Mesenchymal stem cell (in vitro differentiated cells and primary cell): Measurements from ENCODE around the gene TMEM233.

Experiments
- DNase-seq: peaks from one replicate; pipeline ENCODE4 v3.0.0-alpha.2; 2013
- H2AFZ ChIP-seq: one replicate; pipeline ENCODE4 v1.6.1; 2013; ENCODE audit warnings: low read depth, mild to moderate bottlenecking, control low read depth, inconsistent platforms, low read length, moderate library complexity
- H2AK5ac ChIP-seq: 2 replicates; pipeline ENCODE4 v1.6.1; 2013; ENCODE audit warnings: low read length, moderate library complexity, mild to moderate bottlenecking, inconsistent platforms; ENCODE audit not compliant: severe bottlenecking
- H2BK120ac ChIP-seq: one replicate; pipeline ENCODE4 v1.6.1; 2013; ENCODE audit warnings: low read depth, mild to moderate bottlenecking, inconsistent platforms, low read length, moderate library complexity
- H2BK12ac ChIP-seq, 2 experiments: one replicate each; pipeline ENCODE4 v1.6.1; 2013; ENCODE audit warnings: inconsistent platforms in 2 of 2, low read length in 2 of 2, mild to moderate bottlenecking in 2 of 2, moderate library complexity in 2 of 2, control low read depth in 1 of 2
- H2BK15ac ChIP-seq: one replicate; pipeline ENCODE4 v1.6.1; 2013; ENCODE audit warnings: mild to moderate bottlenecking, low read depth, inconsistent platforms; ENCODE audit not compliant: poor library complexity, severe bottlenecking
- H2BK5ac ChIP-seq: 2 replicates; pipeline ENCODE4 v1.6.1; 2013; ENCODE audit warnings: low read depth, mild to moderate bottlenecking, low read length, control low read depth, inconsistent platforms; ENCODE audit not compliant: poor library complexity, severe bottlenecking
- H3K14ac ChIP-seq, 2 experiments: one replicate each; pipeline ENCODE4 v1.6.1; 2013; ENCODE audit warnings: inconsistent platforms in 2 of 2, low read length in 2 of 2, control low read depth in 1 of 2, mild to moderate bottlenecking in 1 of 2, moderate library complexity in 1 of 2
- H3K18ac ChIP-seq, 2 experiments: one replicate each; pipeline ENCODE4 v1.6.1; 2013; ENCODE audit warnings: inconsistent platforms in 2 of 2, low read length in 2 of 2, control low read depth in 1 of 2, low read depth in 1 of 2, mild to moderate bottlenecking in 1 of 2
- H3K23ac ChIP-seq, 2 experiments: one replicate each; pipeline ENCODE4 v1.6.1; 2013; ENCODE audit warnings: inconsistent platforms in 2 of 2, low read length in 2 of 2, mild to moderate bottlenecking in 2 of 2, moderate library complexity in 2 of 2, control low read depth in 1 of 2
- H3K27ac ChIP-seq: 2 replicates; pipeline ENCODE4 v1.5.1; 2013; ENCODE audit warnings: mild to moderate bottlenecking, moderate library complexity, low read length, control low read depth, inconsistent platforms; ENCODE audit not compliant: poor library complexity, severe bottlenecking
- H3K27me3 ChIP-seq, 2 experiments: 2 replicates each; pipeline versions ENCODE4 v1.6.1 to v1.7.0; 2013; ENCODE audit warnings: low read length in 2 of 2, mild to moderate bottlenecking in 2 of 2, moderate library complexity in 2 of 2, control low read depth in 1 of 2, inconsistent platforms in 1 of 2; ENCODE audit not compliant: control insufficient read depth in 1 of 2, insufficient read depth in 1 of 2
- H3K36me3 ChIP-seq, 2 experiments: 2 replicates each; pipeline versions ENCODE4 v1.6.1 to v1.7.0; 2013; ENCODE audit warnings: low read length in 2 of 2, control low read depth in 1 of 2, inconsistent platforms in 1 of 2, low read depth in 1 of 2, mild to moderate bottlenecking in 1 of 2; ENCODE audit not compliant: insufficient read depth in 2 of 2, control insufficient read depth in 1 of 2
- H3K4ac ChIP-seq, 2 experiments: one replicate each; pipeline ENCODE4 v1.6.1; 2013; ENCODE audit warnings: inconsistent platforms in 2 of 2, low read length in 2 of 2, mild to moderate bottlenecking in 2 of 2, moderate library complexity in 2 of 2, control low read depth in 1 of 2, low read depth in 1 of 2
- H3K4me1 ChIP-seq: 2 replicates; pipeline ENCODE4 v1.6.1; 2013; ENCODE audit warnings: low read depth, low read length, control low read depth; ENCODE audit not compliant: control insufficient read depth, insufficient read depth
- H3K4me2 ChIP-seq: 2 replicates; pipeline ENCODE4 v1.6.1; 2013; ENCODE audit warnings: low read length, mild to moderate bottlenecking, inconsistent platforms; ENCODE audit not compliant: poor library complexity, severe bottlenecking
- H3K4me3 ChIP-seq, 2 experiments: 2 replicates each; pipeline versions ENCODE4 v1.5.1 to v1.7.0; 2013; ENCODE audit warnings: low read length in 2 of 2, mild to moderate bottlenecking in 2 of 2, control low read depth in 1 of 2, low read depth in 1 of 2; ENCODE audit not compliant: insufficient read depth in 1 of 2
- H3K79me1 ChIP-seq: replicated peaks from 2 replicates; pipeline ENCODE4 v1.6.1; 2013; ENCODE audit warnings: mild to moderate bottlenecking, control low read depth, low read length, inconsistent platforms; ENCODE audit not compliant: poor library complexity, severe bottlenecking
- H3K9ac ChIP-seq: 2 replicates; pipeline ENCODE4 v1.7.0; 2013; ENCODE audit warnings: mild to moderate bottlenecking, low read length, moderate library complexity
- H3K9me3 ChIP-seq: 2 replicates; pipeline ENCODE4 v1.7.0; 2013; ENCODE audit warnings: mild to moderate bottlenecking, low read length; ENCODE audit not compliant: control insufficient read depth
- H4K8ac ChIP-seq: one replicate; pipeline ENCODE4 v1.6.1; 2013; ENCODE audit warnings: inconsistent platforms, mild to moderate bottlenecking, low read length, moderate library complexity
- H4K91ac ChIP-seq: one replicate; pipeline ENCODE4 v1.6.1; 2013; ENCODE audit warnings: mild to moderate bottlenecking, low read length, inconsistent platforms
- WGBS: methylation state at CpG from one replicate; pipeline ENCODE4 v1.1.7; 2013; ENCODE audit warnings: mixed read lengths; 5-methylcytosine and 5-hydroxymethylcytosine counted together

The TMEM233 gene

DNA sequence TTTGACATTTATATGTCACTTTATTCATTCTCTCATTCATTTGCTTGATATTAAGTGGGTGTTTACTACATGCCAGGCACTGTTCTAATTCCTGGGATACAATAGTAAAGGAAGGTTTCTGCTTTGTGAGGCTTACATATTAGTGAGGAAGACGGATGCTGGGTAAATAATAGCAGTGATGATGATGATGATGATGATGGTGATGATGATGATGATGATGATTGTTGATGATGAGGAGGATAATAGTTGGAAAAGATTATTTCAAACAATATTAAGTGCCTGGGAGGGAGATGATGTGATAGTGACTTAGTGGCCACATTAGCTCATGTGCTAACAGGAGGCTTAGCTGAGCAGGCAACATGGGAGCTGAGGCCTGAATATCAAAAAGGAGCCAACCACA, 19.3 kb upstream of the TMEM233 start:
- no peak for DNase-seq
- 67% methylated on average over 1 of the region's 1 CpG for WGBS
- H4K8ac ChIP-seq: no peak overlapping the region
- H3K36me3 ChIP-seq: no peaks in the 10 kb centered on the region
- H3K4me2 ChIP-seq: no peak overlapping the region
- no peak overlapping the region for H2BK15ac ChIP-seq
- no peak overlapping the region for H2AFZ ChIP-seq
- no peak overlapping the region for H4K91ac ChIP-seq
- no peaks in the 10 kb centered on the region for H3K9me3 ChIP-seq
- H3K9ac ChIP-seq: no peak overlapping the region
- no peak overlapping the region for H2AK5ac ChIP-seq
- H3K27me3 ChIP-seq: no peaks in the 10 kb centered on the region
- H3K4ac ChIP-seq: no peak overlapping the region
- no peak overlapping the region for H3K18ac ChIP-seq
- H3K23ac ChIP-seq: no peak overlapping the region
- H2BK120ac ChIP-seq: no peak overlapping the region
- H3K4me1 ChIP-seq: no peaks in the 10 kb centered on the region
- H3K79me1 ChIP-seq: no peaks in the 10 kb centered on the region
- no peak overlapping the region for H2BK12ac ChIP-seq
- H3K4me3 ChIP-seq: no peak overlapping the region
- H3K14ac ChIP-seq: no peak overlapping the region
- H3K27ac ChIP-seq: no peak overlapping the region
- H2BK5ac ChIP-seq: no peak overlapping the region

GRCh38 chr12:119576118-119576810, 17.3 kb upstream of the TMEM233 start:
- Histone ChIP-seq H3K4me1 (no peaks in the 10 kb centered on the region), H3K4ac (no peak overlapping the region), H3K18ac (no peak overlapping the region), H3K27me3 (no peaks in the 10 kb centered on the region), H4K91ac (no peak overlapping the region), H2BK120ac (no peak overlapping the region), H2BK15ac (no peak overlapping the region), H3K9ac (no peak overlapping the region), H2AFZ (no peak overlapping the region), H3K4me2 (no peak overlapping the region), H3K36me3 (no peaks in the 10 kb centered on the region), H3K14ac (no peak overlapping the region), H3K79me1 (no peaks in the 10 kb centered on the region), H2BK12ac (no peak overlapping the region), H4K8ac (no peak overlapping the region), H3K4me3 (no peak overlapping the region), H3K27ac (no peak overlapping the region), H2BK5ac (no peak overlapping the region), H3K9me3 (no peaks in the 10 kb centered on the region), H3K23ac (no peak overlapping the region), H2AK5ac (no peak overlapping the region)
- 74% methylated on average over 6 of the region's 8 CpGs for WGBS
- DNase-seq: no peak

GRCh38 chr12:119576915-119577314, 16.7 kb upstream of the TMEM233 start:
- Histone ChIP-seq H3K14ac (no peak overlapping the region), H3K27ac (no peak overlapping the region), H2BK15ac (no peak overlapping the region), H3K27me3 (no peaks in the 10 kb centered on the region), H3K79me1 (no peaks in the 10 kb centered on the region), H3K36me3 (no peaks in the 10 kb centered on the region), H4K91ac (no peak overlapping the region), H3K4me1 (no peaks in the 10 kb centered on the region), H3K9me3 (no peaks in the 10 kb centered on the region), H3K18ac (no peak overlapping the region), H3K23ac (no peak overlapping the region), H2BK5ac (no peak overlapping the region), H2AK5ac (no peak overlapping the region), H3K9ac (no peak overlapping the region), H3K4ac (no peak overlapping the region), H2BK120ac (no peak overlapping the region), H3K4me2 (no peak overlapping the region), H2BK12ac (no peak overlapping the region), H4K8ac (no peak overlapping the region), H3K4me3 (no peak overlapping the region), H2AFZ (no peak overlapping the region)
- 0% methylated on average over 1 of the region's 1 CpG for WGBS
- DNase-seq: no peak

DNA sequence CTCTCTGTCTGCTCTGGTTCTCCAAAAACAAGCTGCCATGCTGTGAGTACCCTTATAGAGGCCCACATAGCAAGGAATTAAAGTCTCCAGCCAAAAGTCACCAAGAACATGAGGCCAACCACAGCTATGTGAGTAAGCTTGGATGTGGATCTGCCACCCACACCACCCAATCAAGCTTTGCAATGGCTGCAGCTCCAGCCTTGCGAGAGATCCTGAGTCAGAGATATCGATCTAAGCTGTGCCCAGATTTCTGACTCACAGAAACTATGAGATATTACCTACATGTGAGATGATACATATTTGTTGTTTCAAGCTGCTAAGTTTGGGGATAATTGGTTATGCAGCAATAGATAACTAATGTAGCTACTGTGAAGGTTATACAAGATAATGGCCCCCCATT, 15.5 kb upstream of the TMEM233 start:
- Histone ChIP-seq H3K23ac (no peak overlapping the region), H3K27me3 (peaks cover 0 to 4% of the 10 kb centered on the region in 2 experiments), H2AFZ (no peak overlapping the region), H3K27ac (no peak overlapping the region), H2BK12ac (no peak overlapping the region), H2BK5ac (no peak overlapping the region), H3K9me3 (no peaks in the 10 kb centered on the region), H3K79me1 (no peaks in the 10 kb centered on the region), H3K4me2 (no peak overlapping the region), H4K8ac (no peak overlapping the region), H2BK120ac (no peak overlapping the region), H3K9ac (no peak overlapping the region), H3K18ac (no peak overlapping the region), H3K4ac (no peak overlapping the region), H3K14ac (no peak overlapping the region), H2BK15ac (no peak overlapping the region), H4K91ac (no peak overlapping the region), H2AK5ac (no peak overlapping the region), H3K4me1 (no peaks in the 10 kb centered on the region), H3K36me3 (no peaks in the 10 kb centered on the region), H3K4me3 (peak overlapping the region in 1 of 2 experiments; percentile 21)
- 60% methylated on average over 2 of the region's 2 CpGs for WGBS
- no peak for DNase-seq
